Measurements from ENCODE around the gene NDUFC1.

DNA sequence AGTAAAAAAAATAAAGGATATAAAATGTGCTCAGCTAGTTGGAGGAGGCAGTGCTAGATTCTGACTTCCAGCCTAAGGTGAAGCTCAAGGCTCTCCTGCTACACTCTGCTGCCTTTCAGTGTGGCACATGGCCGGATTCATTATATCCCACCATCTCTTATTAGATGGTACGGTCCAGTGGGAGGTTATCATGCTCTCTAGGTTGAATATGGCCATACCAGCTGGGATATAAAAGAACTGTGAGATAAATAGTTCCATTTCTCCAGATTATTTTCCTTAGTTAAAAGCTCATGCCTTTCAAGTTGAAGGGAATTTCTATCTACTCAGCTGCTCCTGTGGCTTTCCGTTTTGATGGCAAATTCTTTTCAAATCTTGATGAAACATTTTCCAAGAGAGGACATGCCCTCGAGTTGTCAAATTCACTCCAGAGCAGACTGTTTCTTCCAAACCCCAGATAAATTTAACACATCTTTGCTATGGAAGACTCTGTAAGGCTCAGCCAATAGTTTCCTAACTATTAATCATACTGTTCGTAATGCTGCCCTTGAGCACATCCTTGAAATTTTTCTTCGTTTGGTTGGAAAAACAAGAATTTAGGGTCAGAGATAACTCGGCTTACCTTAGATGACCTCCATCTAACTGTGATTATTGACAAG lies 20.1 kb downstream of the NDUFC1 start:
- TF ChIP-seq, protein P1, sequence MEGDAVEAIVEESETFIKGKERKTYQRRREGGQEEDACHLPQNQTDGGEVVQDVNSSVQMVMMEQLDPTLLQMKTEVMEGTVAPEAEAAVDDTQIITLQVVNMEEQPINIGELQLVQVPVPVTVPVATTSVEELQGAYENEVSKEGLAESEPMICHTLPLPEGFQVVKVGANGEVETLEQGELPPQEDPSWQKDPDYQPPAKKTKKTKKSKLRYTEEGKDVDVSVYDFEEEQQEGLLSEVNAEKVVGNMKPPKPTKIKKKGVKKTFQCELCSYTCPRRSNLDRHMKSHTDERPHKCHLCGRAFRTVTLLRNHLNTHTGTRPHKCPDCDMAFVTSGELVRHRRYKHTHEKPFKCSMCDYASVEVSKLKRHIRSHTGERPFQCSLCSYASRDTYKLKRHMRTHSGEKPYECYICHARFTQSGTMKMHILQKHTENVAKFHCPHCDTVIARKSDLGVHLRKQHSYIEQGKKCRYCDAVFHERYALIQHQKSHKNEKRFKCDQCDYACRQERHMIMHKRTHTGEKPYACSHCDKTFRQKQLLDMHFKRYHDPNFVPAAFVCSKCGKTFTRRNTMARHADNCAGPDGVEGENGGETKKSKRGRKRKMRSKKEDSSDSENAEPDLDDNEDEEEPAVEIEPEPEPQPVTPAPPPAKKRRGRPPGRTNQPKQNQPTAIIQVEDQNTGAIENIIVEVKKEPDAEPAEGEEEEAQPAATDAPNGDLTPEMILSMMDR (IDR thresholded peaks at IDR 0.05), result no peak
- TF ChIP-seq ZFX (IDR thresholded peaks at IDR 0.05; ENCODE audit: borderline replicate concordance), result no peak
